ENCODE measurements around the gene CCDC63.
A peak's percentile ranks its signal among the peaks of the same experiment; 100 is the strongest.

CCDC63 gene

GRCh38 chr12:110846615-110847566 is at the start of gene CCDC63:
TSS of gene CCDC63 (plus strand) at chr12:110846987. CDS start at chr12:110852955, 5,968 bp downstream.
- DNase-seq, result no peak

- DNase-seq, result no peak
Observed at GRCh38 chr12:110798461-110798860, 48.3 kb upstream of the CCDC63 start.

GRCh38 chr12:110802489-110802888 is 44.3 kb upstream of the CCDC63 start:
- no peak for DNase-seq

- no peak for DNase-seq
Observed at GRCh38 chr12:110804406-110804805, 42.4 kb upstream of the CCDC63 start.

- no peak for DNase-seq
Observed at GRCh38 chr12:110807640-110808039, 39.1 kb upstream of the CCDC63 start.

GRCh38 chr12:110809149-110809548 is 37.6 kb upstream of the CCDC63 start:
- DNase-seq, result no peak

GRCh38 chr12:110811972-110812371 is 34.8 kb upstream of the CCDC63 start:
- DNase-seq, result no peak

GRCh38 chr12:110813285-110813684 is 33.5 kb upstream of the CCDC63 start:
- no peak for DNase-seq

- DNase-seq, result no peak
Observed at GRCh38 chr12:110813756-110814155, 33.0 kb upstream of the CCDC63 start.

- DNase-seq, result no peak
Observed at GRCh38 chr12:110816248-110816647, 30.5 kb upstream of the CCDC63 start.

- DNase-seq, result no peak
Observed at GRCh38 chr12:110816779-110817178, 30.0 kb upstream of the CCDC63 start.

GRCh38 chr12:110818511-110818910 is 28.3 kb upstream of the CCDC63 start:
- DNase-seq, result no peak

- no peak for DNase-seq
Observed at GRCh38 chr12:110819150-110819549, 27.6 kb upstream of the CCDC63 start.

GRCh38 chr12:110819646-110820045 is 27.1 kb upstream of the CCDC63 start:
- no peak for DNase-seq

GRCh38 chr12:110821917-110822316 is 24.9 kb upstream of the CCDC63 start:
- DNase-seq, result no peak

GRCh38 chr12:110822821-110823415 is 23.9 kb upstream of the CCDC63 start:
- no peak for DNase-seq

- DNase-seq, result no peak
Observed at GRCh38 chr12:110824342-110824741, 22.4 kb upstream of the CCDC63 start.

- no peak for DNase-seq
Observed at GRCh38 chr12:110825530-110825929, 21.3 kb upstream of the CCDC63 start.

- DNase-seq, result peak; percentile 49
Observed at GRCh38 chr12:110826592-110827200, 20.1 kb upstream of the CCDC63 start.

- DNase-seq, result no peak
Observed at GRCh38 chr12:110829308-110829707, 17.5 kb upstream of the CCDC63 start.

- DNase-seq, result no peak
Observed at GRCh38 chr12:110836291-110836690, 10.5 kb upstream of the CCDC63 start.

GRCh38 chr12:110841007-110841406 is 5.8 kb upstream of the CCDC63 start:
- no peak for DNase-seq

GRCh38 chr12:110844131-110844530 is 2.7 kb upstream of the CCDC63 start:
- no peak for DNase-seq
